Astrocyte (in vitro differentiated cells and primary cell): ENCODE measurements around the gene LSM4. TPM values are rescaled to one million over a fixed set of nuclear protein-coding genes. Genes with fewer than 3 reads are reported as not detected.

ENCODE experiments used
- DNase-seq: peaks from one replicate; pipeline ENCODE4 v3.0.0-alpha.2; 2010; ENCODE audit warnings: low read depth
- FAIRE-seq: peaks from 2 replicates; lab custom pipeline; 2011; peaks lifted over from hg19 to GRCh38; lab: Jason Lieb, UNC
- H2AFZ ChIP-seq: 2 replicates; pipeline ENCODE4 v1.6.0; 2012; ENCODE audit warnings: low read depth, low read length, inconsistent platforms
- H3K27ac ChIP-seq: 2 replicates; pipeline ENCODE4 v1.5.1; 2011; ENCODE audit warnings: low read depth, low read length, inconsistent platforms
- H3K27me3 ChIP-seq: 2 replicates; pipeline ENCODE4 v1.6.0; 2011; ENCODE audit warnings: low read length, inconsistent platforms; ENCODE audit not compliant: insufficient read depth
- H3K36me3 ChIP-seq: 2 replicates; pipeline ENCODE4 v1.5.1; 2011; ENCODE audit warnings: low read length, inconsistent platforms; ENCODE audit not compliant: insufficient read depth
- H3K4me1 ChIP-seq: 2 replicates; pipeline ENCODE4 v1.5.1; 2011; ENCODE audit warnings: low read length, inconsistent platforms; ENCODE audit not compliant: insufficient read depth
- H3K4me2 ChIP-seq: 2 replicates; pipeline ENCODE4 v1.6.0; 2012; ENCODE audit warnings: low read length, inconsistent platforms
- H3K4me3 ChIP-seq: 2 replicates; pipeline ENCODE4 v1.5.1; 2011; ENCODE audit warnings: low read depth, mild to moderate bottlenecking, low read length, inconsistent platforms; ENCODE audit not compliant: insufficient read depth
- H3K79me2 ChIP-seq: 2 replicates; pipeline ENCODE4 v1.6.0; 2012; ENCODE audit warnings: mild to moderate bottlenecking, low read length, inconsistent platforms; ENCODE audit not compliant: insufficient read depth
- H3K9ac ChIP-seq: 2 replicates; pipeline ENCODE4 v1.6.0; 2012; ENCODE audit warnings: mild to moderate bottlenecking, low read length, inconsistent platforms
- H3K9me3 ChIP-seq: 2 replicates; pipeline ENCODE4 v1.5.1; 2012; ENCODE audit warnings: low read depth, mild to moderate bottlenecking, low read length, inconsistent platforms; ENCODE audit not compliant: insufficient read depth
- H4K20me1 ChIP-seq: 2 replicates; pipeline ENCODE4 v1.6.0; 2012; ENCODE audit warnings: low read length, inconsistent platforms; ENCODE audit not compliant: insufficient read depth
- H3K27ac Mint-ChIP-seq: one replicate; pipeline ENCODE4 v1.8.0; 2021; ENCODE audit warnings: mild to moderate bottlenecking, mixed read lengths; ENCODE audit not compliant: unreplicated experiment
- H3K27me3 Mint-ChIP-seq: one replicate; pipeline ENCODE4 v1.8.0; 2021; ENCODE audit warnings: low read depth, mixed read lengths; ENCODE audit not compliant: unreplicated experiment
- H3K36me3 Mint-ChIP-seq: one replicate; pipeline ENCODE4 v1.8.0; 2021; ENCODE audit warnings: low read depth, mixed read lengths; ENCODE audit not compliant: unreplicated experiment
- H3K4me1 Mint-ChIP-seq: one replicate; pipeline ENCODE4 v1.8.0; 2021; ENCODE audit warnings: low read depth, mixed read lengths; ENCODE audit not compliant: unreplicated experiment
- H3K4me3 Mint-ChIP-seq: one replicate; pipeline ENCODE4 v1.8.0; 2021; ENCODE audit warnings: mild to moderate bottlenecking, moderate library complexity, mixed read lengths; ENCODE audit not compliant: unreplicated experiment
- H3K9me3 Mint-ChIP-seq: one replicate; pipeline ENCODE4 v1.8.0; 2021; ENCODE audit warnings: mild to moderate bottlenecking, mixed read lengths; ENCODE audit not compliant: unreplicated experiment
- CTCF ChIP-seq: IDR thresholded peaks from 2 replicates; pipeline ENCODE4 v1.5.1; 2011; ENCODE audit warnings: low read depth, mild to moderate bottlenecking, inconsistent platforms, low read length, moderate library complexity; ENCODE audit not compliant: insufficient read depth
- EZH2 ChIP-seq: IDR thresholded peaks from 2 replicates; pipeline ENCODE4 v1.6.1; 2012; ENCODE audit warnings: mild to moderate bottlenecking, low read length, inconsistent platforms; ENCODE audit not compliant: insufficient read depth
- total RNA-seq: library from RNA; stranded (reverse); gene quantifications from 2 replicates; pipeline ENCODE4 v1.2.1, GENCODE V29; 2021

The LSM4 gene
- total RNA-seq, 1 donor from 2014 or later = 127 TPM

GRCh38 chr19:18308051-18308947 is 14.6 kb downstream of the LSM4 start:
- H3K79me2 ChIP-seq = no peaks in the 10 kb centered on the region
- H3K4me3 Mint-ChIP-seq = no peak overlapping the region

DNA sequence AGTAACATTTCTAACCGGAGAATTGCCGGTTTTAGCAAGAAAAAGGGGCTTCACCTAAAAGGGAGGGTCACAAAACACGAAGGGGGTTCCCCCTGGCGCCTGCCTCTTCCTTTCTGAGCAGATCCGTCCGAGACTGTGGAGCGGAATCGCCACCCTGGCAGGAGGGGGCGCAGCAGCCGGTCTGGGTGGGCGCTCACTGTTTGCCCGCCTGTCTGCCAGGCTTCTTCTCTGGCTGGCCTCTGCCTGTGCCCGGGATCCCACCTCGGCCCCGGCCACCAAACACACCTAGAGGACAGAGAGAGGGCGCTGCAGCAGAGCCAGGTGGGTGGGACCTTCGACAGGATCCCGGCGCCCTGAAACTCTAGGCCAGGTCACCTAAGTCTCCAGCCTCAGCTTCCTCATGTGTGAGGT is 15.6 kb downstream of the LSM4 start:
- no peak for FAIRE-seq
- no peak overlapping the region for H3K27ac ChIP-seq
- H4K20me1 ChIP-seq = no peaks in the 10 kb centered on the region
- Mint-ChIP-seq H3K9me3 (no peaks in the 10 kb centered on the region), H3K4me1 (peaks cover 19% of the 10 kb centered on the region), H3K27me3 (no peaks in the 10 kb centered on the region), H3K36me3 (peaks cover 2% of the 10 kb centered on the region), H3K27ac (peak overlapping the region; percentile 43), H3K4me3 (no peak overlapping the region)
- peaks cover 2% of the 10 kb centered on the region for H3K36me3 ChIP-seq
- no peak overlapping the region for H3K9ac ChIP-seq
- no peak overlapping the region for H2AFZ ChIP-seq
- H3K4me3 ChIP-seq = no peak overlapping the region
- TF ChIP-seq CTCF (no peak), EZH2 (no peak)
- H3K79me2 ChIP-seq = no peaks in the 10 kb centered on the region
- no peaks in the 10 kb centered on the region for H3K27me3 ChIP-seq
- peaks cover 21% of the 10 kb centered on the region for H3K4me1 ChIP-seq
- no peak for DNase-seq
- H3K9me3 ChIP-seq = no peaks in the 10 kb centered on the region
- H3K4me2 ChIP-seq = no peak overlapping the region

More at GRCh38 chr19:18308051-18308947, 14.6 kb downstream of the LSM4 start:
- H3K9me3 Mint-ChIP-seq = no peaks in the 10 kb centered on the region
- H3K4me1 Mint-ChIP-seq = peaks cover 19% of the 10 kb centered on the region
- DNase-seq (no peak), FAIRE-seq (no peak)
- no peaks in the 10 kb centered on the region for H4K20me1 ChIP-seq
- peaks cover 2% of the 10 kb centered on the region for H3K36me3 ChIP-seq
- H2AFZ ChIP-seq = no peak overlapping the region
- no peak overlapping the region for H3K4me3 ChIP-seq
- H3K4me2 ChIP-seq = no peak overlapping the region
- H3K27me3 Mint-ChIP-seq = no peaks in the 10 kb centered on the region
- no peak overlapping the region for H3K27ac ChIP-seq
- peaks cover 19% of the 10 kb centered on the region for H3K4me1 ChIP-seq
- no peak for TF ChIP-seq CTCF
- no peak for TF ChIP-seq EZH2
- H3K27ac Mint-ChIP-seq = no peak overlapping the region
- no peak overlapping the region for H3K9ac ChIP-seq
- H3K9me3 ChIP-seq = no peaks in the 10 kb centered on the region
- peaks cover 2% of the 10 kb centered on the region for H3K36me3 Mint-ChIP-seq
- no peaks in the 10 kb centered on the region for H3K27me3 ChIP-seq

DNA sequence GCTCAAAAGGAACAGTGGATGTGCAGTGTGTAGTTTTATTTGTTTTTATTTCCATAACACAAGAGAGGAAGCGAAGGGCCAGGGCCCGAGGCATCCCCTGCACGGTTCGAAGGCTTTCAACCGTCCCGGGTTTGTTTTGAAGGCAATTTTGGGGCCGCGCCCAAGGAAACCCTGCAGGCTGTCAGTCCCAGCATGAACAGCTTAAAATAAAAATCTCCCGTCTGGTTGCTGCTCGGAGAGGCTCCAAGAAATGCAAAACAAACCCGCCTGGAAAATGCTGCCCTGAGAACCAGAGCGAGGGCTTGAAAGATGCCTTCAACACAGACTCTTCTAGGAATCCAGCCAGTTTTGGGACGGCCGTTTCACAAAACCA is 16.0 kb downstream of the LSM4 start:
- peak overlapping the region; percentile 43 for H3K27ac Mint-ChIP-seq
- peaks cover 21% of the 10 kb centered on the region for H3K4me1 ChIP-seq

More for the DNA sequence above, 16.0 kb downstream of the LSM4 start:
- Histone ChIP-seq H3K36me3 (peaks cover 2% of the 10 kb centered on the region), H3K27me3 (no peaks in the 10 kb centered on the region), H3K79me2 (no peaks in the 10 kb centered on the region), H3K4me2 (no peak overlapping the region), H2AFZ (no peak overlapping the region), H3K27ac (no peak overlapping the region), H3K9ac (no peak overlapping the region), H4K20me1 (no peaks in the 10 kb centered on the region), H3K9me3 (no peaks in the 10 kb centered on the region), H3K4me3 (no peak overlapping the region)
- no peak for FAIRE-seq
- no peak overlapping the region for H3K4me3 Mint-ChIP-seq
- no peak for TF ChIP-seq CTCF
- DNase-seq = no peak
- H3K4me1 Mint-ChIP-seq = peaks cover 19% of the 10 kb centered on the region
- no peaks in the 10 kb centered on the region for H3K27me3 Mint-ChIP-seq
- H3K9me3 Mint-ChIP-seq = no peaks in the 10 kb centered on the region
- H3K36me3 Mint-ChIP-seq = peaks cover 2% of the 10 kb centered on the region
